Activated T-cell treated with anti-CD3 and anti-CD28 coated beads, Interleukin-2, amount 50 U/mL, for 4 hours (primary cell): ENCODE results near the gene NUDT13. TPM values are rescaled to one million over a fixed set of nuclear protein-coding genes. Genes with fewer than 3 reads are reported as not detected.
"Not testable (repeated sequence)": the region's sequence is repeated elsewhere in the genome, so short reads cannot be mapped to it uniquely, and the experiment has no call there.

Experiments used
- ATAC-seq, 2 donors: fragments of 200-7000 bp; cut with Tn5 transposase; one replicate each; pipeline ENCODE4 v1.10.0; 2021
- DNase-seq: peaks from one replicate; pipeline ENCODE4 v3.0.0-alpha.2; 2020
- H3K27me3 Mint-ChIP-seq: one replicate; pipeline ENCODE4 v1.8.0; 2021; ENCODE audit warnings: low read depth, mixed read lengths
- H3K36me3 Mint-ChIP-seq: one replicate; pipeline ENCODE4 v1.8.0; 2022; ENCODE audit warnings: mixed read lengths; ENCODE audit not compliant: insufficient read depth
- H3K4me1 Mint-ChIP-seq: one replicate; pipeline ENCODE4 v1.8.0; 2021; ENCODE audit warnings: low read depth, mixed read lengths
- H3K4me3 Mint-ChIP-seq: one replicate; pipeline ENCODE4 v1.8.0; 2021; ENCODE audit warnings: mild to moderate bottlenecking, moderate library complexity, mixed read lengths
- H3K9me3 Mint-ChIP-seq: one replicate; pipeline ENCODE4 v1.8.0; 2021; ENCODE audit warnings: mixed read lengths
- total RNA-seq, 3 donors: library from RNA; stranded (reverse); gene quantifications; one replicate each; pipeline ENCODE4 v1.2.1, GENCODE V29; 2021

The NUDT13 gene
- total RNA-seq, 3 donors from 2014 or later: 0.68 to 1.3 (median 0.76) TPM

- DNase-seq (no peak), ATAC-seq (no peak)
- Mint-ChIP-seq H3K9me3 (no peaks in the 10 kb centered on the region), H3K4me1 (no peaks in the 10 kb centered on the region), H3K4me3 (no peak overlapping the region), H3K36me3 (peaks cover 17% of the 10 kb centered on the region), H3K27me3 (no peaks in the 10 kb centered on the region)
Observed at GRCh38 chr10:73119457-73119856, 9.2 kb downstream of the NUDT13 start.

GRCh38 chr10:73119952-73120351, 9.7 kb downstream of the NUDT13 start:
- no peak for DNase-seq
- no peak overlapping the region for H3K4me3 Mint-ChIP-seq
- peaks cover 18% of the 10 kb centered on the region for H3K36me3 Mint-ChIP-seq
- H3K4me1 Mint-ChIP-seq: no peaks in the 10 kb centered on the region
- H3K9me3 Mint-ChIP-seq: no peaks in the 10 kb centered on the region
- no peaks in the 10 kb centered on the region for H3K27me3 Mint-ChIP-seq
- ATAC-seq: no peak

- H3K27me3 Mint-ChIP-seq: no peaks in the 10 kb centered on the region
- no peaks in the 10 kb centered on the region for H3K4me1 Mint-ChIP-seq
- ATAC-seq (no peak), DNase-seq (no peak)
- no peak overlapping the region for H3K4me3 Mint-ChIP-seq
- H3K36me3 Mint-ChIP-seq: peaks cover 27% of the 10 kb centered on the region
- no peaks in the 10 kb centered on the region for H3K9me3 Mint-ChIP-seq
Observed at GRCh38 chr10:73126343-73126742, 16.1 kb downstream of the NUDT13 start.

- no peaks in the 10 kb centered on the region for H3K9me3 Mint-ChIP-seq
- H3K4me1 Mint-ChIP-seq: no peaks in the 10 kb centered on the region
- no peak for DNase-seq
- H3K36me3 Mint-ChIP-seq: peaks cover 36% of the 10 kb centered on the region
- no peak for ATAC-seq
- H3K27me3 Mint-ChIP-seq: no peaks in the 10 kb centered on the region
- no peak overlapping the region for H3K4me3 Mint-ChIP-seq
Observed at GRCh38 chr10:73131301-73131700, 21.0 kb downstream of the NUDT13 start.

GRCh38 chr10:73131913-73132686, 21.8 kb downstream of the NUDT13 start:
- Mint-ChIP-seq H3K4me1 (no peaks in the 10 kb centered on the region), H3K36me3 (peaks cover 37% of the 10 kb centered on the region), H3K27me3 (no peaks in the 10 kb centered on the region), H3K4me3 (no peak overlapping the region), H3K9me3 (no peaks in the 10 kb centered on the region)
- DNase-seq (no peak), ATAC-seq (no peak)

- Mint-ChIP-seq H3K4me1 (no peaks in the 10 kb centered on the region), H3K36me3 (peaks cover 40% of the 10 kb centered on the region), H3K4me3 (no peak overlapping the region), H3K9me3 (no peaks in the 10 kb centered on the region), H3K27me3 (no peaks in the 10 kb centered on the region)
- no peak for DNase-seq
- no peak for ATAC-seq
Observed at GRCh38 chr10:73134727-73135126, 24.5 kb downstream of the NUDT13 start.

GRCh38 chr10:73136627-73137026, 26.4 kb downstream of the NUDT13 start:
- Mint-ChIP-seq H3K4me3 (no peak overlapping the region), H3K9me3 (no peaks in the 10 kb centered on the region), H3K36me3 (peaks cover 36% of the 10 kb centered on the region), H3K4me1 (no peaks in the 10 kb centered on the region), H3K27me3 (no peaks in the 10 kb centered on the region)
- no peak for ATAC-seq
- no peak for DNase-seq

- peaks cover 33% of the 10 kb centered on the region for H3K36me3 Mint-ChIP-seq
- DNase-seq (no peak), ATAC-seq (no peak)
- H3K4me1 Mint-ChIP-seq: no peaks in the 10 kb centered on the region
- H3K4me3 Mint-ChIP-seq: no peak overlapping the region
- no peaks in the 10 kb centered on the region for H3K9me3 Mint-ChIP-seq
- no peaks in the 10 kb centered on the region for H3K27me3 Mint-ChIP-seq
Observed at GRCh38 chr10:73139251-73139650, 29.0 kb downstream of the NUDT13 start.

- Mint-ChIP-seq H3K27me3 (no peaks in the 10 kb centered on the region), H3K36me3 (peaks cover 31% of the 10 kb centered on the region), H3K4me1 (no peaks in the 10 kb centered on the region), H3K4me3 (no peak overlapping the region), H3K9me3 (no peaks in the 10 kb centered on the region)
- ATAC-seq: no peak
- DNase-seq: no peak
Observed at GRCh38 chr10:73141603-73142002, 31.3 kb downstream of the NUDT13 start.

- not testable (repeated sequence) for H3K9me3 Mint-ChIP-seq, H3K27me3 Mint-ChIP-seq, H3K4me1 Mint-ChIP-seq, ATAC-seq, H3K4me3 Mint-ChIP-seq, DNase-seq
- H3K36me3 Mint-ChIP-seq: peaks cover 35% of the 10 kb centered on the region
Observed at GRCh38 chr10:73150633-73151413, 40.6 kb downstream of the NUDT13 start.

GRCh38 chr10:73152009-73152408, 41.8 kb downstream of the NUDT13 start:
- peaks cover 44% of the 10 kb centered on the region for H3K36me3 Mint-ChIP-seq
- H3K4me3 Mint-ChIP-seq: no peak overlapping the region
- DNase-seq (no peak), ATAC-seq (no peak)
- H3K4me1 Mint-ChIP-seq: no peaks in the 10 kb centered on the region
- H3K9me3 Mint-ChIP-seq: no peaks in the 10 kb centered on the region
- H3K27me3 Mint-ChIP-seq: no peaks in the 10 kb centered on the region

- H3K4me3 Mint-ChIP-seq: no peak overlapping the region
- DNase-seq (no peak), ATAC-seq (no peak)
- H3K27me3 Mint-ChIP-seq: no peaks in the 10 kb centered on the region
- no peaks in the 10 kb centered on the region for H3K9me3 Mint-ChIP-seq
- H3K36me3 Mint-ChIP-seq: peaks cover 34% of the 10 kb centered on the region
- peaks cover 8% of the 10 kb centered on the region for H3K4me1 Mint-ChIP-seq
Observed at GRCh38 chr10:73156054-73156453, 45.8 kb downstream of the NUDT13 start.

- Mint-ChIP-seq H3K4me1 (peaks cover 33% of the 10 kb centered on the region), H3K4me3 (no peak overlapping the region), H3K27me3 (no peaks in the 10 kb centered on the region), H3K9me3 (no peaks in the 10 kb centered on the region), H3K36me3 (peaks cover 40% of the 10 kb centered on the region)
- peak in 1 of 2 donors; percentile 50 for ATAC-seq
- DNase-seq: peak; percentile 57
Observed at GRCh38 chr10:73159038-73159648, 48.9 kb downstream of the NUDT13 start.

GRCh38 chr10:73161079-73161478, 50.8 kb downstream of the NUDT13 start:
- H3K9me3 Mint-ChIP-seq: no peaks in the 10 kb centered on the region
- H3K4me3 Mint-ChIP-seq: no peak overlapping the region
- peaks cover 41% of the 10 kb centered on the region for H3K4me1 Mint-ChIP-seq
- DNase-seq: no peak
- no peak for ATAC-seq
- peaks cover 42% of the 10 kb centered on the region for H3K36me3 Mint-ChIP-seq
- no peaks in the 10 kb centered on the region for H3K27me3 Mint-ChIP-seq
